Measurements from ENCODE around the gene MTMR10. TPM values are rescaled to one million over a fixed set of nuclear protein-coding genes. Genes with fewer than 3 reads are reported as not detected.

The MTMR10 gene
- total RNA-seq, 1 experiment from 2014 or later = 19.5 TPM

DNA sequence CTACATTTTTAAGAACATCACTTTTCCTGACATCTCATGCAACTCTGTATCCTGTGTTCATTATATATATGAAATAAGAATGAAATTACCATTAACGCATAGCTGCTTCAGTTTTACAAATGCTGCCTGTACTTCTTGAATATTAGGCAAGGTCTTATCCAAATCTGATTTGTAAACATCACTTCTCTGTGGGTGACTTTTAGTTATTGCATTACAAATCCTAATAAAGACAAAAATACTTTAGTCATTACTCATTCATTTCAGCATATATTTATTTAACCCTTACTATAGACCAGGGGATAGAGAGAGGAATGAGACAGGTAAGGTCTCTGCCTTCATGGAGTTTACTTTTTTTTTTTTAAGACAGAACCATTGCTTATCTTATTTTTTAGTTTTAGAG lies 36.8 kb downstream of the MTMR10 start:
- no peak overlapping the region for H3K4me3 ChIP-seq (ENCODE audit: low read depth in 2 of 2, low read length in 2 of 2)
- in situ Hi-C loops (cut with HindIII; ENCODE audit: low pct_unique_long_range_greater_than_20kb, low sequenced_read_pairs) (no loop called here), intact Hi-C loops (cut with micrococcal nuclease; ENCODE audit: unreplicated experiment) (no loop called here)
- peaks cover 9% of the 10 kb centered on the region for H3K36me3 ChIP-seq (ENCODE audit: control insufficient read depth, insufficient read depth, low read length)
- ChIA-PET CTCF (no interaction called here), POLR2A (no interaction called here)
- H3K4me1 ChIP-seq (ENCODE audit: control insufficient read depth, insufficient read depth, low read length) = no peaks in the 10 kb centered on the region
- no peaks in the 10 kb centered on the region for H3K27me3 ChIP-seq (ENCODE audit: control insufficient read depth, insufficient read depth, low read length)
- no peak for TF ChIP-seq POLR2AphosphoS5 (IDR thresholded peaks at IDR 0.05; ENCODE audit: low read depth, low read length)
- TF ChIP-seq, protein P1, sequence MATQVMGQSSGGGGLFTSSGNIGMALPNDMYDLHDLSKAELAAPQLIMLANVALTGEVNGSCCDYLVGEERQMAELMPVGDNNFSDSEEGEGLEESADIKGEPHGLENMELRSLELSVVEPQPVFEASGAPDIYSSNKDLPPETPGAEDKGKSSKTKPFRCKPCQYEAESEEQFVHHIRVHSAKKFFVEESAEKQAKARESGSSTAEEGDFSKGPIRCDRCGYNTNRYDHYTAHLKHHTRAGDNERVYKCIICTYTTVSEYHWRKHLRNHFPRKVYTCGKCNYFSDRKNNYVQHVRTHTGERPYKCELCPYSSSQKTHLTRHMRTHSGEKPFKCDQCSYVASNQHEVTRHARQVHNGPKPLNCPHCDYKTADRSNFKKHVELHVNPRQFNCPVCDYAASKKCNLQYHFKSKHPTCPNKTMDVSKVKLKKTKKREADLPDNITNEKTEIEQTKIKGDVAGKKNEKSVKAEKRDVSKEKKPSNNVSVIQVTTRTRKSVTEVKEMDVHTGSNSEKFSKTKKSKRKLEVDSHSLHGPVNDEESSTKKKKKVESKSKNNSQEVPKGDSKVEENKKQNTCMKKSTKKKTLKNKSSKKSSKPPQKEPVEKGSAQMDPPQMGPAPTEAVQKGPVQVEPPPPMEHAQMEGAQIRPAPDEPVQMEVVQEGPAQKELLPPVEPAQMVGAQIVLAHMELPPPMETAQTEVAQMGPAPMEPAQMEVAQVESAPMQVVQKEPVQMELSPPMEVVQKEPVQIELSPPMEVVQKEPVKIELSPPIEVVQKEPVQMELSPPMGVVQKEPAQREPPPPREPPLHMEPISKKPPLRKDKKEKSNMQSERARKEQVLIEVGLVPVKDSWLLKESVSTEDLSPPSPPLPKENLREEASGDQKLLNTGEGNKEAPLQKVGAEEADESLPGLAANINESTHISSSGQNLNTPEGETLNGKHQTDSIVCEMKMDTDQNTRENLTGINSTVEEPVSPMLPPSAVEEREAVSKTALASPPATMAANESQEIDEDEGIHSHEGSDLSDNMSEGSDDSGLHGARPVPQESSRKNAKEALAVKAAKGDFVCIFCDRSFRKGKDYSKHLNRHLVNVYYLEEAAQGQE (IDR thresholded peaks at IDR 0.05; ENCODE audit: insufficient read depth in 1 of 2, low read depth in 2 of 2, low read length in 1 of 2) = no peak
- TF ChIP-seq, protein P2, sequence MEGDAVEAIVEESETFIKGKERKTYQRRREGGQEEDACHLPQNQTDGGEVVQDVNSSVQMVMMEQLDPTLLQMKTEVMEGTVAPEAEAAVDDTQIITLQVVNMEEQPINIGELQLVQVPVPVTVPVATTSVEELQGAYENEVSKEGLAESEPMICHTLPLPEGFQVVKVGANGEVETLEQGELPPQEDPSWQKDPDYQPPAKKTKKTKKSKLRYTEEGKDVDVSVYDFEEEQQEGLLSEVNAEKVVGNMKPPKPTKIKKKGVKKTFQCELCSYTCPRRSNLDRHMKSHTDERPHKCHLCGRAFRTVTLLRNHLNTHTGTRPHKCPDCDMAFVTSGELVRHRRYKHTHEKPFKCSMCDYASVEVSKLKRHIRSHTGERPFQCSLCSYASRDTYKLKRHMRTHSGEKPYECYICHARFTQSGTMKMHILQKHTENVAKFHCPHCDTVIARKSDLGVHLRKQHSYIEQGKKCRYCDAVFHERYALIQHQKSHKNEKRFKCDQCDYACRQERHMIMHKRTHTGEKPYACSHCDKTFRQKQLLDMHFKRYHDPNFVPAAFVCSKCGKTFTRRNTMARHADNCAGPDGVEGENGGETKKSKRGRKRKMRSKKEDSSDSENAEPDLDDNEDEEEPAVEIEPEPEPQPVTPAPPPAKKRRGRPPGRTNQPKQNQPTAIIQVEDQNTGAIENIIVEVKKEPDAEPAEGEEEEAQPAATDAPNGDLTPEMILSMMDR (IDR thresholded peaks at IDR 0.05) = no peak
- TF ChIP-seq SIN3A (IDR thresholded peaks at IDR 0.05; ENCODE audit: borderline replicate concordance, insufficient read depth, low read depth, low read length) = no peak
- TF ChIP-seq TCF7L2 (IDR thresholded peaks at IDR 0.05; ENCODE audit: low read depth, low read length) = no peak
- no peak overlapping the region for H3K27ac ChIP-seq (ENCODE audit: low read length)
- no peak for ATAC-seq
- no peak for DNase-seq (ENCODE audit: low read depth, low spot score)
- no peaks in the 10 kb centered on the region for H3K9me3 ChIP-seq (ENCODE audit: control insufficient read depth, insufficient read depth, low read depth, low read length)
- BruUV-seq (replicated peaks) = no TSS peak

DNA sequence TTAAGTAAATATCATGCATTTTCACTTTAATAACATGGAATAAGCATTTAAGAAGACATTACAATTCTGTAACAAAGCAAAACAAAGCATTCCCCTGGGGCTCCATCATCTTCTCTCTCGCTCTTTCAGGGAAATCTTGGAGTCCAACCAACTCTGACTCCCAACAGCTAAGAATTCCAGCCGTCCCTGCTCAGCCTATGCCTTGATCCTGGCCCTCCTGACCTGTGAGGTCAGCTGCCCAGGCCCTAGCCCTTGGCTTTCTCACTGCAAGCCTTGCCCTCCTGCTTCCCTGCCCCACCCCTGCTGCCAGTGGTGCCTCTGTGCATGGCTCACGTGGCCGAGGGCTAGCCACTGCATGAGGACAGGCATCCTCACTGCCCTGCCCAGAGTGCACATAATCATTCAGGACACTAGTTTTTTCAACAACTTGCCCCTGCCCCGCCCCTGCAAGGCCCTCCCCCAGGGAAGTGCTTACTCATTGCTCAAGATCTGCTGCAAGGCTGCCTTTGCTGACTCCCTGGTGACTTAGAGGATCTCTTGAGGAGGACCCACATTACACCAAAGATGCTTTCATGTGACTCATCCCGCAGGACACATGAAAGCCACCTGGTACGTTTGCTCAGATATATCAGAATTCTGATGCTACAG lies 37.6 kb downstream of the MTMR10 start:
- H3K4me1 ChIP-seq (ENCODE audit: control insufficient read depth, insufficient read depth, low read length) = no peaks in the 10 kb centered on the region
- H3K9me3 ChIP-seq (ENCODE audit: control insufficient read depth, insufficient read depth, low read depth, low read length) = no peaks in the 10 kb centered on the region
- no TSS peak for BruUV-seq (replicated peaks)
- H3K27ac ChIP-seq (ENCODE audit: low read length) = no peak overlapping the region
- no peak overlapping the region for H3K4me3 ChIP-seq (ENCODE audit: low read depth in 2 of 2, low read length in 2 of 2)
- ChIA-PET CTCF (no interaction called here), POLR2A (no interaction called here)
- H3K36me3 ChIP-seq (ENCODE audit: control insufficient read depth, insufficient read depth, low read length) = peaks cover 9% of the 10 kb centered on the region
- in situ Hi-C loops (cut with HindIII; ENCODE audit: low pct_unique_long_range_greater_than_20kb, low sequenced_read_pairs) = no loop called here
- intact Hi-C loops (cut with micrococcal nuclease; ENCODE audit: unreplicated experiment) = no loop called here
- peak; percentile 53; the same call in 1 of the 2 replicates for ATAC-seq
- TF ChIP-seq SIN3A (IDR thresholded peaks at IDR 0.05; ENCODE audit: borderline replicate concordance, insufficient read depth, low read depth, low read length) = no peak
- TF ChIP-seq, protein P2 (IDR thresholded peaks at IDR 0.05) = no peak
- TF ChIP-seq POLR2AphosphoS5 (IDR thresholded peaks at IDR 0.05; ENCODE audit: low read depth, low read length) = no peak
- no peak for TF ChIP-seq TCF7L2 (IDR thresholded peaks at IDR 0.05; ENCODE audit: low read depth, low read length)
- TF ChIP-seq, protein P1 (IDR thresholded peaks at IDR 0.05; ENCODE audit: insufficient read depth in 1 of 2, low read depth in 2 of 2, low read length in 1 of 2) = no peak
- H3K27me3 ChIP-seq (ENCODE audit: control insufficient read depth, insufficient read depth, low read length) = no peaks in the 10 kb centered on the region
- peak; percentile 47 for DNase-seq (ENCODE audit: low read depth, low spot score)

All from Panc1 (cell line).